ENCODE results near the gene TYSND1. TPM values are rescaled to one million over a fixed set of nuclear protein-coding genes. Genes with fewer than 3 reads are reported as not detected.

Gene TYSND1
- total RNA-seq, 6 donors from 2014 or later = 9.1 to 23.0 (median 15.7) TPM

- Histone ChIP-seq H3K36me3 (no peaks in the 10 kb centered on the region), H3K27ac (no peak overlapping the region), H3K4me1 (peaks cover 10 to 17% (median 15%) of the 10 kb centered on the region in 4 donors), H3K9me3 (no peaks in the 10 kb centered on the region), H3K27me3 (no peaks in the 10 kb centered on the region), H3K4me3 (no peak overlapping the region)
- ATAC-seq (ENCODE audit: low FRiP score in 2 of 2) = no peak
- no peak for DNase-seq
- TF ChIP-seq EP300 (IDR thresholded peaks at IDR 0.05) = no peak
- no peak for TF ChIP-seq POLR2A (IDR thresholded peaks at IDR 0.05)
- 87 to 88% methylated on average over 3 of the region's 3 CpGs for WGBS, 2 donors
Measured at GRCh38 chr10:70175516-70175915, 29.0 kb upstream of the TYSND1 start.

GRCh38 chr10:70174058-70174741 lies 27.7 kb upstream of the TYSND1 start:
- Histone ChIP-seq H3K4me1 (peaks cover 14 to 22% (median 16%) of the 10 kb centered on the region in 4 donors), H3K9me3 (no peaks in the 10 kb centered on the region), H3K36me3 (no peaks in the 10 kb centered on the region), H3K27me3 (no peaks in the 10 kb centered on the region), H3K4me3 (no peak overlapping the region), H3K27ac (peak overlapping the region; percentile 54 to 85 (median 77))
- TF ChIP-seq EP300 (IDR thresholded peaks at IDR 0.05) (no peak), POLR2AphosphoS5 (IDR thresholded peaks at IDR 0.05) (no peak), CTCF (IDR thresholded peaks at IDR 0.05) (no peak), POLR2A (IDR thresholded peaks at IDR 0.05) (peak in 1 of 4 donors; percentile 18)
- DNase-seq = peak in 1 of 2 donors; percentile 48
- ATAC-seq (ENCODE audit: low FRiP score in 2 of 2) = peak in 1 of 2 donors; percentile 1
- 37 to 41% methylated on average over 3 to 4 of the region's 4 CpGs for whole genome bisulfite sequencing, 2 donors

- Histone ChIP-seq H3K4me3 (peak overlapping the region; percentile 66 to 96 (median 82)), H3K4me1 (peaks cover 39 to 59% (median 46%) of the 10 kb centered on the region in 4 donors), H3K27ac (peak overlapping the region; percentile 94 to 99 (median 94)), H3K27me3 (no peaks in the 10 kb centered on the region), H3K36me3 (peaks cover 0 to 16% (median 1%) of the 10 kb centered on the region in 4 donors), H3K9me3 (no peaks in the 10 kb centered on the region)
- peak; percentile 58 to 67 for ATAC-seq (ENCODE audit: low FRiP score in 2 of 2)
- WGBS, 2 donors = 1 to 3% methylated on average over 26 to 35 of the region's 40 CpGs
- TF ChIP-seq CTCF (IDR thresholded peaks at IDR 0.05) = no peak
- TF ChIP-seq POLR2A (IDR thresholded peaks at IDR 0.05) = no peak
- TF ChIP-seq POLR2AphosphoS5 (IDR thresholded peaks at IDR 0.05) = no peak
- no peak for TF ChIP-seq EP300 (IDR thresholded peaks at IDR 0.05)
- DNase-seq = peak in 1 of 2 donors; percentile 44
Measured at GRCh38 chr10:70169649-70170364, 23.3 kb upstream of the TYSND1 start.

- no peak for TF ChIP-seq CTCF (IDR thresholded peaks at IDR 0.05)
- H3K4me1 ChIP-seq = peaks cover 40 to 58% (median 46%) of the 10 kb centered on the region in 4 donors
- H3K4me3 ChIP-seq = peak overlapping the region in 3 of 4 donors; percentile 66 to 96 (median 70)
- H3K27ac ChIP-seq = peak overlapping the region; percentile 94 to 99 (median 94)
- no peaks in the 10 kb centered on the region for H3K9me3 ChIP-seq
- peaks cover 0 to 18% (median 1%) of the 10 kb centered on the region in 4 donors for H3K36me3 ChIP-seq
- DNase-seq = no peak
- ATAC-seq (ENCODE audit: low FRiP score in 2 of 2) = no peak
- 16 to 31% methylated on average over 2 of the region's 2 CpGs for WGBS, 2 donors
- no peaks in the 10 kb centered on the region for H3K27me3 ChIP-seq
Measured at GRCh38 chr10:70169011-70169410, 22.5 kb upstream of the TYSND1 start.

GRCh38 chr10:70167246-70167645 lies 20.7 kb upstream of the TYSND1 start:
- no peak overlapping the region for H3K4me3 ChIP-seq
- H3K27ac ChIP-seq = no peak overlapping the region
- WGBS, 2 donors = 80 to 93% methylated on average over 7 of the region's 7 CpGs
- peaks cover 47 to 70% (median 57%) of the 10 kb centered on the region in 4 donors for H3K4me1 ChIP-seq
- TF ChIP-seq CTCF (IDR thresholded peaks at IDR 0.05) = no peak
- no peak for TF ChIP-seq EP300 (IDR thresholded peaks at IDR 0.05)
- no peak for TF ChIP-seq POLR2AphosphoS5 (IDR thresholded peaks at IDR 0.05)
- no peak for TF ChIP-seq POLR2A (IDR thresholded peaks at IDR 0.05)
- ATAC-seq (ENCODE audit: low FRiP score in 2 of 2) = no peak
- peaks cover 0 to 22% (median 1%) of the 10 kb centered on the region in 4 donors for H3K36me3 ChIP-seq
- H3K9me3 ChIP-seq = no peaks in the 10 kb centered on the region
- H3K27me3 ChIP-seq = no peaks in the 10 kb centered on the region
- DNase-seq = no peak

Measured in upper lobe of left lung (tissue), 6 donors.